ENCODE results near the gene PRMT3.

DNA sequence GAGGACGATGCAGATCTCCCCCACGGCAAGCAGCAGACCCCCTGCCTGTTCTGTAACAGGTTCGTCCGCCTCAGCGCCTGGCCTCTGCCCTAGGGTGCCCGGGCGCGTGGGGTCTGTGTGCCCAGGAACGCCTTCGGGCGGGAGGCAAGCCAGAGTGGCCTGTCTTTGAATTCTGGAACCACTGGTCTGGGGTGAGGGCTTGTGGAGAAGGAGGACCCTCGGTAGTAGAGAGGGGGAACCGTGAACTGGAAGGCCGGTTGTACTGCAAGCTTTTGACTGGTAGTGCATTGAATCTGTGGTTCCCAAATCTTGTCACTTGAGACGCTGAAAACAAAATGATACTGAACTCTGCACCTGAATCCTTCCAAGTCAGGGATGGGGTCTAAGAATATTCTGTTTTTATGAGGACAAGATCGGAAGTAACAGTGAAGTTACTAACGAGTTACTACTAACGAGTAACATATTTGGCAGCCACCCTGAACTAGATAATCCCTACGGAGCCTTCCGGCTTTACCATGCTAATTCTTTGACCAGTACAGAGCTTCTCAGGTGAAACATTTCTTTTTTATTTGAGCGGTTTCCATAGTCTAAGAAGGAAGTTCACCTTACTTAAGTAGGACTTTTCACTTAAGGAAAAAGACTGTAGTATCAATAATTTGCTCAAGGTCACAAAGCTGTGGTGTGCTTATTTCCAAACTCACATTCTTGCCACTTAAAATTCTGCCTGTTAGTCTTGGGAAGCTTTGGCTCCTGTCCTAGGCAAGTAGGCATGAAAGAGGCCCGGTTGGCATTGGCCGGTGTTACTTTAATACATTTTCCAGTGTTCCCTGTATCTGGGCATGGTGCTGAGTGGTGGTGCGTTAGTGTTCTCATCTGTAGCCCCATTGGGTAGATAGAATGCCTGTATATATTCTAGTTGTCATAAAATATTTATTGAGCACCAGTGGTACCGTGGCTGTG, 860 bp downstream of the PRMT3 start:
- no peak for TF ChIP-seq ZNF324 (tag by site-specific recombination; IDR thresholded peaks at IDR 0.05)
- no peak for TF ChIP-seq ZBTB1 (tag by site-specific recombination; IDR thresholded peaks at IDR 0.05)
